ENCODE results near the gene MEIOSIN.

The MEIOSIN gene

DNA sequence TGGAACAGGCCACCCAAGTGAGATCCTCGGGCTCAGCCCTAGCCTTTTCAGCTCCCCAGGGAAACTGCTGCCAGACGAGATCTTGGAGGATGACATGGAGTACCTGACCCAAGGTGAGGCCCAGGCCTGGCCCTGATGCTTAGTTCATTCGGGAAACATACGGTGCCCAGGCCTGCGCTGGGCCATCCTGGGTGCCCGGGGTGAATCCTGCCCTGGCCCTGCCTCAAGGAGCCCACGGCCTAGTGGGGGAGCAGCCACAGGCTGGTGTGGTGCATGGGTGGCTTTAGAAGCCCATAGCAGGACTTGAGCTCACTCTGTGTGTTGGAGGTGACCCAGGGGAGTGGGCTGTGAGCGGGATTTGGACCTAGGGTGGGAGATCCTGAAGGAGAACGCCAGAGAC is 25.7 kb downstream of the MEIOSIN start:
- no peak overlapping the region for H3K9ac ChIP-seq (ENCODE audit: low read depth, low read length)
- TF ChIP-seq EZH2 (IDR thresholded peaks at IDR 0.05; ENCODE audit: borderline replicate concordance, low read depth, low read length, severe bottlenecking) = no peak
- TF ChIP-seq CTCF (IDR thresholded peaks at IDR 0.05; ENCODE audit: borderline replicate concordance, extremely low read depth, low read length, poor library complexity, severe bottlenecking) = no peak
- DNase-seq = no peak

GRCh38 chr19:45761714-45762113 is 28.5 kb downstream of the MEIOSIN start:
- TF ChIP-seq EZH2 (IDR thresholded peaks at IDR 0.05; ENCODE audit: borderline replicate concordance, low read depth, low read length, severe bottlenecking) (no peak), CTCF (IDR thresholded peaks at IDR 0.05; ENCODE audit: borderline replicate concordance, extremely low read depth, low read length, poor library complexity, severe bottlenecking) (no peak)
- Histone ChIP-seq H3K27me3 (ENCODE audit: insufficient read depth, low read length, poor library complexity) (no peaks in the 10 kb centered on the region), H3K27ac (ENCODE audit: low read length) (no peak overlapping the region), H3K9ac (ENCODE audit: low read depth, low read length) (no peak overlapping the region), H3K9me3 (ENCODE audit: insufficient read depth, low read length, severe bottlenecking) (no peaks in the 10 kb centered on the region), H3K4me2 (ENCODE audit: insufficient read depth, low read length) (no peak overlapping the region), H4K20me1 (ENCODE audit: insufficient read depth, low read length) (no peaks in the 10 kb centered on the region; the same call in 1 of the 2 replicates), H3K4me3 (ENCODE audit: low read depth in 1 of 2, low read length in 2 of 2) (no peak overlapping the region), H2AFZ (ENCODE audit: low read depth, low read length) (no peak overlapping the region), H3K36me3 (ENCODE audit: insufficient read depth, low read length) (no peaks in the 10 kb centered on the region), H3K79me2 (ENCODE audit: insufficient read depth, low read length) (no peaks in the 10 kb centered on the region), H3K4me1 (ENCODE audit: insufficient read depth, low read length) (no peaks in the 10 kb centered on the region)
- DNase-seq = no peak
- ATAC-seq (ENCODE audit: insufficient read depth, low read depth) = no peak

More for the DNA sequence above, 25.7 kb downstream of the MEIOSIN start:
- H3K9me3 ChIP-seq (ENCODE audit: insufficient read depth, low read length, severe bottlenecking) = no peaks in the 10 kb centered on the region
- H3K79me2 ChIP-seq (ENCODE audit: insufficient read depth, low read length) = no peaks in the 10 kb centered on the region
- H3K27me3 ChIP-seq (ENCODE audit: insufficient read depth, low read length, poor library complexity) = no peaks in the 10 kb centered on the region
- H2AFZ ChIP-seq (ENCODE audit: low read depth, low read length) = no peak overlapping the region
- no peak overlapping the region for H3K27ac ChIP-seq (ENCODE audit: low read length)
- no peaks in the 10 kb centered on the region for H3K36me3 ChIP-seq (ENCODE audit: insufficient read depth, low read length)
- H3K4me3 ChIP-seq (ENCODE audit: low read depth in 1 of 2, low read length in 2 of 2) = no peak overlapping the region
- no peak overlapping the region for H3K4me2 ChIP-seq (ENCODE audit: insufficient read depth, low read length)
- no peaks in the 10 kb centered on the region for H3K4me1 ChIP-seq (ENCODE audit: insufficient read depth, low read length)
- no peak for ATAC-seq (ENCODE audit: insufficient read depth, low read depth)
- no peaks in the 10 kb centered on the region; the same call in 1 of the 2 replicates for H4K20me1 ChIP-seq (ENCODE audit: insufficient read depth, low read length)

- Histone ChIP-seq H3K4me3 (ENCODE audit: low read depth in 1 of 2, low read length in 2 of 2) (no peak overlapping the region), H3K27ac (ENCODE audit: low read length) (no peak overlapping the region), H3K27me3 (ENCODE audit: insufficient read depth, low read length, poor library complexity) (no peaks in the 10 kb centered on the region), H3K4me1 (ENCODE audit: insufficient read depth, low read length) (peaks cover 5% of the 10 kb centered on the region), H2AFZ (ENCODE audit: low read depth, low read length) (no peak overlapping the region), H3K79me2 (ENCODE audit: insufficient read depth, low read length) (no peaks in the 10 kb centered on the region), H3K4me2 (ENCODE audit: insufficient read depth, low read length) (no peak overlapping the region), H3K9ac (ENCODE audit: low read depth, low read length) (no peak overlapping the region), H4K20me1 (ENCODE audit: insufficient read depth, low read length) (no peaks in the 10 kb centered on the region; the same call in 1 of the 2 replicates), H3K9me3 (ENCODE audit: insufficient read depth, low read length, severe bottlenecking) (no peaks in the 10 kb centered on the region), H3K36me3 (ENCODE audit: insufficient read depth, low read length) (no peaks in the 10 kb centered on the region)
- DNase-seq = no peak
- ATAC-seq (ENCODE audit: insufficient read depth, low read depth) = no peak
- no peak for TF ChIP-seq CTCF (IDR thresholded peaks at IDR 0.05; ENCODE audit: borderline replicate concordance, extremely low read depth, low read length, poor library complexity, severe bottlenecking)
Measured at GRCh38 chr19:45762870-45763631, 29.8 kb downstream of the MEIOSIN start.
